HFFc6 (cell line): ENCODE measurements around the gene EIF2S2. TPM values are rescaled to one million over a fixed set of nuclear protein-coding genes. Genes with fewer than 3 reads are reported as not detected.

Experiments
- DNase-seq: peaks from one replicate; pipeline ENCODE4 v3.0.0-alpha.2; 2018
- H3K27ac Mint-ChIP-seq: 2 replicates; pipeline ENCODE4 v1.8.0; 2020; ENCODE audit warnings: mild to moderate bottlenecking, mixed read lengths
- H3K27me3 Mint-ChIP-seq: 2 replicates; pipeline ENCODE4 v1.8.0; 2021; ENCODE audit warnings: mild to moderate bottlenecking, moderate library complexity, mixed read lengths; ENCODE audit not compliant: insufficient read depth
- H3K36me3 Mint-ChIP-seq: 2 replicates; pipeline ENCODE4 v1.8.0; 2021; ENCODE audit warnings: low read depth, mixed read lengths
- H3K4me1 Mint-ChIP-seq: 2 replicates; pipeline ENCODE4 v1.8.0; 2020; ENCODE audit warnings: low read depth, mixed read lengths
- H3K4me3 Mint-ChIP-seq: 2 replicates; pipeline ENCODE4 v1.8.0; 2020; ENCODE audit warnings: mild to moderate bottlenecking, moderate library complexity, mixed read lengths
- H3K9me3 Mint-ChIP-seq: 2 replicates; pipeline ENCODE4 v1.8.0; 2020; ENCODE audit warnings: mild to moderate bottlenecking, mixed read lengths
- total RNA-seq, 6 experiments: library from RNA; stranded (reverse); fragmentation: NEBNext Ultra II Directional; extraction: Animal tissue kit (Norgen Biotek cat#: 25700); gene quantifications; 2 replicates in 1 of 6; 3 replicates in 5 of 6; pipeline ENCODE4 v1.2.3, GENCODE V29; 2021
- TF ChIP-seq, protein P1 (sequence below): fragments of 200-600 bp; sonication (generic); IDR thresholded peaks from 2 replicates; pipeline ENCODE4 v1.5.0; 2021; ENCODE audit warnings: antibody characterized with exemption, mild to moderate bottlenecking

EIF2S2 gene
- total RNA-seq, 6 experiments from 2014 or later, result 85.7 to 101 (median 94.5) TPM

GRCh38 chr20:34076952-34077351 is 35.1 kb downstream of the EIF2S2 start:
- Mint-ChIP-seq H3K4me3 (no peak overlapping the region), H3K36me3 (peaks cover 16% of the 10 kb centered on the region; the same call in 1 of the 2 replicates), H3K4me1 (peaks cover 12% of the 10 kb centered on the region), H3K9me3 (no peaks in the 10 kb centered on the region), H3K27me3 (peaks cover 5% of the 10 kb centered on the region), H3K27ac (no peak overlapping the region)
- TF ChIP-seq, protein P1, sequence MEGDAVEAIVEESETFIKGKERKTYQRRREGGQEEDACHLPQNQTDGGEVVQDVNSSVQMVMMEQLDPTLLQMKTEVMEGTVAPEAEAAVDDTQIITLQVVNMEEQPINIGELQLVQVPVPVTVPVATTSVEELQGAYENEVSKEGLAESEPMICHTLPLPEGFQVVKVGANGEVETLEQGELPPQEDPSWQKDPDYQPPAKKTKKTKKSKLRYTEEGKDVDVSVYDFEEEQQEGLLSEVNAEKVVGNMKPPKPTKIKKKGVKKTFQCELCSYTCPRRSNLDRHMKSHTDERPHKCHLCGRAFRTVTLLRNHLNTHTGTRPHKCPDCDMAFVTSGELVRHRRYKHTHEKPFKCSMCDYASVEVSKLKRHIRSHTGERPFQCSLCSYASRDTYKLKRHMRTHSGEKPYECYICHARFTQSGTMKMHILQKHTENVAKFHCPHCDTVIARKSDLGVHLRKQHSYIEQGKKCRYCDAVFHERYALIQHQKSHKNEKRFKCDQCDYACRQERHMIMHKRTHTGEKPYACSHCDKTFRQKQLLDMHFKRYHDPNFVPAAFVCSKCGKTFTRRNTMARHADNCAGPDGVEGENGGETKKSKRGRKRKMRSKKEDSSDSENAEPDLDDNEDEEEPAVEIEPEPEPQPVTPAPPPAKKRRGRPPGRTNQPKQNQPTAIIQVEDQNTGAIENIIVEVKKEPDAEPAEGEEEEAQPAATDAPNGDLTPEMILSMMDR, result no peak
- DNase-seq, result no peak

DNA sequence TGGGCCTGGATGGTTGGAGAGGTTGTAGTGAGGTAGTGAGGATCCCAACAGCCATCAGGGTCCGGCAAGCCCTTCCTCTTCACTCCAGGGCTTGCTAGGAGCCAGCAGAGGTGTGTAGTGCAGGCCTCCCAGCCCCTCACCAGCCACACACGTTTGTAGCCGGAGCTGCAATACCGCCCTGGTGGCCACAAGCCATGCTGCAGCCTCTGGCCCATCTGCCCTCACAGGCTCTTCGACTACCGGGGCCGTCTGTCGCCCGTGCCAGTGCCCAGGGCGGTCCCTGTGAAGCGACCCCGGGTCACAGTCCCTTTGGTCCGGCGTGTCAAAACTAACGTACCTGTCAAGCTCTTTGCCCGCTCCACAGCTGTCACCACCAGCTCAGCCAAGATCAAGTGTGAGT is 36.4 kb downstream of the EIF2S2 start:
- Mint-ChIP-seq H3K4me3 (no peak overlapping the region), H3K27me3 (peaks cover 5% of the 10 kb centered on the region; the same call in 1 of the 2 replicates), H3K4me1 (peaks cover 12% of the 10 kb centered on the region), H3K9me3 (no peaks in the 10 kb centered on the region), H3K27ac (no peak overlapping the region), H3K36me3 (peaks cover 8% of the 10 kb centered on the region; the same call in 1 of the 2 replicates)
- TF ChIP-seq, protein P1, result peak; percentile 52
- DNase-seq, result no peak

GRCh38 chr20:34074101-34074760 is 37.8 kb downstream of the EIF2S2 start:
- H3K27me3 Mint-ChIP-seq, result peaks cover 5% of the 10 kb centered on the region; the same call in 1 of the 2 replicates
- H3K4me1 Mint-ChIP-seq, result peaks cover 19% of the 10 kb centered on the region
- peak; percentile 17 for DNase-seq
- 0 out of 2 replicates have a peak, but pooled peaks cover 5% of the 10 kb centered on the region for H3K36me3 Mint-ChIP-seq
- no peak overlapping the region for H3K4me3 Mint-ChIP-seq
- TF ChIP-seq, protein P1, result no peak
- H3K27ac Mint-ChIP-seq, result no peak overlapping the region; the same call in 1 of the 2 replicates
- H3K9me3 Mint-ChIP-seq, result no peaks in the 10 kb centered on the region

- 0 out of 2 replicates have a peak, but pooled peaks cover 5% of the 10 kb centered on the region for H3K36me3 Mint-ChIP-seq
- H3K4me1 Mint-ChIP-seq, result peaks cover 27% of the 10 kb centered on the region
- H3K27ac Mint-ChIP-seq, result no peak overlapping the region
- no peak overlapping the region for H3K4me3 Mint-ChIP-seq
- TF ChIP-seq, protein P1, result no peak
- no peak for DNase-seq
- H3K27me3 Mint-ChIP-seq, result peaks cover 2% of the 10 kb centered on the region; the same call in 1 of the 2 replicates
- no peaks in the 10 kb centered on the region for H3K9me3 Mint-ChIP-seq
Observed at GRCh38 chr20:34072778-34073177, 39.3 kb downstream of the EIF2S2 start.

- H3K36me3 Mint-ChIP-seq, result 0 out of 2 replicates have a peak, but pooled peaks cover 5% of the 10 kb centered on the region
- peaks cover 2% of the 10 kb centered on the region; the same call in 1 of the 2 replicates for H3K27me3 Mint-ChIP-seq
- no peak for DNase-seq
- no peaks in the 10 kb centered on the region for H3K9me3 Mint-ChIP-seq
- H3K4me3 Mint-ChIP-seq, result no peak overlapping the region
- H3K27ac Mint-ChIP-seq, result no peak overlapping the region
- TF ChIP-seq, protein P1, result no peak
- H3K4me1 Mint-ChIP-seq, result peaks cover 32% of the 10 kb centered on the region
Observed at GRCh38 chr20:34072076-34072475, 40.0 kb downstream of the EIF2S2 start.
